CD14-positive monocyte (primary cell): ENCODE results near the gene GTF2A1L. TPM values are rescaled to one million over a fixed set of nuclear protein-coding genes. Genes with fewer than 3 reads are reported as not detected.

Experiments used
- DNase-seq, 3 donors: peaks; one replicate each; pipeline ENCODE4 v3.0.0-alpha.2; 2011 to 2022
- H2AFZ ChIP-seq: 2 replicates; pipeline ENCODE4 v1.6.0; 2012; ENCODE audit warnings: mild to moderate bottlenecking, low read depth, low read length, inconsistent platforms; ENCODE audit not compliant: insufficient read depth, poor library complexity, severe bottlenecking
- H3K27ac ChIP-seq, 2 donors: 1 replicate in 1 of 2; 2 replicates in 1 of 2; pipeline ENCODE4 v1.5.1; 2012 to 2013; ENCODE audit warnings: low read length in 2 of 2, control low read depth in 1 of 2, inconsistent platforms in 1 of 2, low read depth in 1 of 2, mild to moderate bottlenecking in 1 of 2
- H3K27me3 ChIP-seq, 2 donors: one replicate each; pipeline versions ENCODE4 v1.6.0 to v1.6.1; 2011 to 2013; ENCODE audit warnings: low read length in 2 of 2; ENCODE audit not compliant: control insufficient read depth in 2 of 2, insufficient read depth in 2 of 2
- H3K36me3 ChIP-seq, 2 donors: replicated peaks in 1 of 2; 1 replicate in 1 of 2; 2 replicates in 1 of 2; pipeline versions ENCODE4 v1.5.1 to v1.6.1; 2012 to 2013; ENCODE audit warnings: low read length in 2 of 2, control low read depth in 1 of 2, inconsistent platforms in 1 of 2, mild to moderate bottlenecking in 1 of 2; ENCODE audit not compliant: insufficient read depth in 2 of 2, control insufficient read depth in 1 of 2
- H3K4me1 ChIP-seq, 2 donors: 1 replicate in 1 of 2; 2 replicates in 1 of 2; pipeline versions ENCODE4 v1.5.1 to v1.6.1; 2012 to 2013; ENCODE audit warnings: low read length in 2 of 2, control low read depth in 1 of 2, inconsistent platforms in 1 of 2, mild to moderate bottlenecking in 1 of 2, moderate library complexity in 1 of 2; ENCODE audit not compliant: insufficient read depth in 2 of 2, control insufficient read depth in 1 of 2
- H3K4me2 ChIP-seq: replicated peaks from 2 replicates; pipeline ENCODE3; 2012; ENCODE audit warnings: low read length, moderate library complexity, mild to moderate bottlenecking; ENCODE audit not compliant: poor library complexity, severe bottlenecking; ENCODE audit errors: extremely low read depth
- H3K4me3 ChIP-seq, 3 experiments: fragments of 200-600 bp in 1 of 3; sonication (generic) in 1 of 3; replicated peaks in 1 of 3; 1 replicate in 2 of 3; 2 replicates in 1 of 3; pipeline ENCODE4 v1.5.1; 2011 to 2013; ENCODE audit warnings: low read length in 3 of 3, mild to moderate bottlenecking in 3 of 3, control low read depth in 2 of 3, low read depth in 2 of 3, inconsistent platforms in 1 of 3, moderate library complexity in 1 of 3
- H3K79me2 ChIP-seq: 2 replicates; pipeline ENCODE4 v1.6.0; 2012; ENCODE audit warnings: mild to moderate bottlenecking, control low read depth, inconsistent platforms, low read length, moderate library complexity; ENCODE audit not compliant: insufficient read depth
- H3K9ac ChIP-seq: 2 replicates; pipeline ENCODE4 v1.6.0; 2017; ENCODE audit warnings: low read length, mild to moderate bottlenecking; ENCODE audit not compliant: insufficient read depth, poor library complexity, severe bottlenecking
- H3K9me3 ChIP-seq, 2 donors: replicated peaks in 1 of 2; 1 replicate in 1 of 2; 2 replicates in 1 of 2; pipeline versions ENCODE4 v1.5.1 to v1.6.1; 2012 to 2013; ENCODE audit warnings: low read length in 2 of 2, control low read depth in 1 of 2; ENCODE audit not compliant: control insufficient read depth in 1 of 2, insufficient read depth in 1 of 2
- H4K20me1 ChIP-seq: 2 replicates; pipeline ENCODE4 v1.6.0; 2012; ENCODE audit warnings: mild to moderate bottlenecking, low read length, control low read depth, moderate library complexity; ENCODE audit not compliant: insufficient read depth
- H3K27ac Mint-ChIP-seq, 7 donors: one replicate each; pipeline ENCODE4 v1.8.0; 2020; ENCODE audit warnings: mild to moderate bottlenecking in 7 of 7, mixed read lengths in 7 of 7, moderate library complexity in 6 of 7, inconsistent platforms in 2 of 7
- H3K27me3 Mint-ChIP-seq, 3 donors: one replicate each; pipeline ENCODE4 v1.8.0; 2021 to 2022; ENCODE audit warnings: low read depth in 3 of 3, mild to moderate bottlenecking in 3 of 3, mixed read lengths in 3 of 3, moderate library complexity in 3 of 3, inconsistent platforms in 1 of 3
- H3K36me3 Mint-ChIP-seq, 2 donors: one replicate each; pipeline ENCODE4 v1.8.0; 2020; ENCODE audit warnings: mixed read lengths in 2 of 2, inconsistent platforms in 1 of 2, mild to moderate bottlenecking in 1 of 2
- H3K4me1 Mint-ChIP-seq: one replicate; pipeline ENCODE4 v1.8.0; 2020; ENCODE audit warnings: mild to moderate bottlenecking, mixed read lengths
- H3K4me3 Mint-ChIP-seq, 2 donors: one replicate each; pipeline ENCODE4 v1.8.0; 2020; ENCODE audit warnings: mild to moderate bottlenecking in 2 of 2, mixed read lengths in 2 of 2, moderate library complexity in 1 of 2
- H3K9me3 Mint-ChIP-seq, 7 donors: one replicate each; pipeline ENCODE4 v1.8.0; 2020 to 2022; ENCODE audit warnings: mixed read lengths in 7 of 7, mild to moderate bottlenecking in 6 of 7, moderate library complexity in 6 of 7, inconsistent platforms in 2 of 7
- WGBS: methylation state at CpG from one replicate; pipeline ENCODE4 v1.1.5; 2013; ENCODE audit warnings: missing lambda C conversion rate; ENCODE audit not compliant: insufficient coverage; 5-methylcytosine and 5-hydroxymethylcytosine counted together
- intact Hi-C, 2 donors: fragments of 100-400 bp; cut with micrococcal nuclease; formaldehyde crosslinking; loops; one replicate each; pipeline versions ENCODE4 v1.15.0 to v1.15.1; 2023
- polyA plus RNA-seq, 3 donors: library from polyadenylated mRNA; depleted of rRNA in 1 of 3; unstranded in 2 of 3; stranded (reverse) in 1 of 3; fragments of 300-500 nt in 2 of 3; fragments of >200 nt in 1 of 3; fragmentation: Illumina TruSeq in 2 of 3; gene quantifications; 1 replicate in 2 of 3; 2 replicates in 1 of 3; pipeline ENCODE4 v1.2.3, GENCODE V29; 2012 to 2021
- TF ChIP-seq, protein P1 (sequence below): fragments of 200-600 bp; IDR thresholded peaks from one replicate; pipeline ENCODE4 v1.8.0; 2022; ENCODE audit warnings: antibody characterized with exemption, mild to moderate bottlenecking

The GTF2A1L gene
- polyA plus RNA-seq, 3 donors = not detected

DNA sequence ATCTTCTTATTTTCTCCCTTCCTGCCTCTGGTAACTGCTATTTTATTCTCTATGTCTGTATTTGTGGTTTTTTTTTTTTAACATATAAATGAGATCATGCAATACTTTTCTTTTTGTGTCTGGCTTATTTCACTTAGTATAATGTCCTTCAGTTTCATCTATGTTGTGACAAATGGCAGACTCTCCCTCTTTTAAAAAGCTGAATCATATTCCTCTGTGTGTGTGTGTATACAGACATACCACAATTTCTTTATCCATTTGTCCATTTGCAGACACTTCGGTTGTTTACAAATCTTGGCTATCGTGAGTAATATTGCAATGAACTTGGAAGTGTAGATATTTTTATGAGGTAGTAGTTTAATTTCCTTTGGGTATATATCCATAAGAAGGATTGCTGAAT is 7.0 kb downstream of the GTF2A1L start:
- TF ChIP-seq, protein P1, sequence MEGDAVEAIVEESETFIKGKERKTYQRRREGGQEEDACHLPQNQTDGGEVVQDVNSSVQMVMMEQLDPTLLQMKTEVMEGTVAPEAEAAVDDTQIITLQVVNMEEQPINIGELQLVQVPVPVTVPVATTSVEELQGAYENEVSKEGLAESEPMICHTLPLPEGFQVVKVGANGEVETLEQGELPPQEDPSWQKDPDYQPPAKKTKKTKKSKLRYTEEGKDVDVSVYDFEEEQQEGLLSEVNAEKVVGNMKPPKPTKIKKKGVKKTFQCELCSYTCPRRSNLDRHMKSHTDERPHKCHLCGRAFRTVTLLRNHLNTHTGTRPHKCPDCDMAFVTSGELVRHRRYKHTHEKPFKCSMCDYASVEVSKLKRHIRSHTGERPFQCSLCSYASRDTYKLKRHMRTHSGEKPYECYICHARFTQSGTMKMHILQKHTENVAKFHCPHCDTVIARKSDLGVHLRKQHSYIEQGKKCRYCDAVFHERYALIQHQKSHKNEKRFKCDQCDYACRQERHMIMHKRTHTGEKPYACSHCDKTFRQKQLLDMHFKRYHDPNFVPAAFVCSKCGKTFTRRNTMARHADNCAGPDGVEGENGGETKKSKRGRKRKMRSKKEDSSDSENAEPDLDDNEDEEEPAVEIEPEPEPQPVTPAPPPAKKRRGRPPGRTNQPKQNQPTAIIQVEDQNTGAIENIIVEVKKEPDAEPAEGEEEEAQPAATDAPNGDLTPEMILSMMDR = no peak
- H3K9me3 Mint-ChIP-seq = peaks cover 0 to 5% (median 2%) of the 10 kb centered on the region in 7 donors
- H3K4me3 ChIP-seq = no peak overlapping the region
- no peak overlapping the region for H3K9ac ChIP-seq
- H3K9me3 ChIP-seq = peaks cover 0 to 3% of the 10 kb centered on the region in 2 donors
- no peak overlapping the region for H3K4me3 Mint-ChIP-seq
- no peak overlapping the region for H3K4me2 ChIP-seq
- no peak overlapping the region for H3K27ac ChIP-seq
- no CpG with 5 or more reads among the region's 2 CpGs for WGBS
- H3K27ac Mint-ChIP-seq = no peak overlapping the region
- no peak overlapping the region for H2AFZ ChIP-seq
- no peaks in the 10 kb centered on the region for H3K79me2 ChIP-seq
- H3K4me1 ChIP-seq = no peaks in the 10 kb centered on the region
- H3K36me3 ChIP-seq = no peaks in the 10 kb centered on the region
- no peak for DNase-seq
- no peaks in the 10 kb centered on the region for H3K36me3 Mint-ChIP-seq
- no peaks in the 10 kb centered on the region for H3K4me1 Mint-ChIP-seq
- H3K27me3 Mint-ChIP-seq = peaks cover 0 to 9% (median 4%) of the 10 kb centered on the region in 3 donors
- intact Hi-C loops = no loop called here
- H3K27me3 ChIP-seq = no peaks in the 10 kb centered on the region
- H4K20me1 ChIP-seq = no peaks in the 10 kb centered on the region

DNA sequence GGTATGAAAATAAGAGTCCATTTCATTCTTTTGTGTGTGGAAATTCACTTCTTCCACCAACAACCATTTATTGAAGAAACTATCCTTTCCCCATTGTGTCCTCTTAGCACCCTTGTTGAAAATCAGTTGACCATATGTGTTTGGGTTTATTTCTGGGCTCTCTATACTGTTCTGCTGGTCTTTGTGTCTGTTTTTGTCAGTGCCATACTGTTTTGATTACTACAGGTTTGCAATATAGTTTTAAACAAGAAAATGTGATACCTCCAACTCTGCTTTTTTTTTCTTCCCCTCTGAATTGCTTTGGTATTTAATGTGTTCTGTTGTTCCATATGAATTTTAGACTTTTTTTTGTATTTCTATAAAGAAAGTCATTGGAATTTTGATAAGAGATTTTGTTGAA is 8.4 kb downstream of the GTF2A1L start:
- Mint-ChIP-seq H3K4me3 (no peak overlapping the region), H3K4me1 (no peaks in the 10 kb centered on the region), H3K36me3 (no peaks in the 10 kb centered on the region), H3K27ac (no peak overlapping the region), H3K9me3 (peaks cover 0 to 5% (median 2%) of the 10 kb centered on the region in 7 donors), H3K27me3 (peaks cover 0 to 9% (median 4%) of the 10 kb centered on the region in 3 donors)
- no peak overlapping the region for H2AFZ ChIP-seq
- H3K4me1 ChIP-seq = no peaks in the 10 kb centered on the region
- H3K27me3 ChIP-seq = no peaks in the 10 kb centered on the region
- no peak overlapping the region for H3K4me3 ChIP-seq
- no peaks in the 10 kb centered on the region for H3K36me3 ChIP-seq
- no peaks in the 10 kb centered on the region for H4K20me1 ChIP-seq
- no peak overlapping the region for H3K9ac ChIP-seq
- DNase-seq = no peak
- intact Hi-C loops = no loop called here
- no peaks in the 10 kb centered on the region for H3K79me2 ChIP-seq
- H3K27ac ChIP-seq = no peak overlapping the region
- TF ChIP-seq, protein P1 = no peak
- H3K9me3 ChIP-seq = peaks cover 0 to 3% of the 10 kb centered on the region in 2 donors
- H3K4me2 ChIP-seq = no peak overlapping the region
